HEK293 (cell line): ENCODE measurements around the gene SYNPR.
A peak's percentile ranks its signal among the peaks of the same experiment; 100 is the strongest.

ENCODE experiments used
- BCL11A ChIP-seq: fragments of 450-650 bp; formaldehyde crosslinking; IDR thresholded peaks from 2 replicates; pipeline ENCODE4 v1.5.1; 2016; ENCODE audit warnings: low read depth, missing biosample characterization, missing genetic modification characterization
- KLF8 ChIP-seq: fragments of 450-650 bp; formaldehyde crosslinking; IDR thresholded peaks from 2 replicates; pipeline ENCODE4 v1.5.1; 2016; ENCODE audit warnings: missing biosample characterization, missing genetic modification characterization
- MYNN ChIP-seq: fragments of 450-650 bp; formaldehyde crosslinking; IDR thresholded peaks from 2 replicates; pipeline ENCODE4 v1.5.1; 2016; ENCODE audit warnings: missing biosample characterization, missing genetic modification characterization, borderline replicate concordance
- ZNF274 ChIP-seq, 2 experiments: fragments of 200-500 bp in 1 of 2; fragments of 450-650 bp in 1 of 2; sonication (Bioruptor generic) in 1 of 2; formaldehyde crosslinking in 1 of 2; IDR thresholded peaks; 2 replicates each; pipeline versions ENCODE4 v1.5.1 to v1.6.1; 2014 to 2016; ENCODE audit warnings: borderline replicate concordance in 1 of 2, inconsistent platforms in 1 of 2, low read length in 1 of 2, missing biosample characterization in 1 of 2, missing genetic modification characterization in 1 of 2
- ZNF501 ChIP-seq: fragments of 450-650 bp; formaldehyde crosslinking; IDR thresholded peaks from 2 replicates; pipeline ENCODE4 v1.5.1; 2016; ENCODE audit warnings: missing biosample characterization, missing genetic modification characterization
- ZNF561 ChIP-seq: fragments of 450-650 bp; IDR thresholded peaks from 2 replicates; pipeline ENCODE4 v1.5.1; 2018; ENCODE audit warnings: missing biosample characterization, missing genetic modification characterization, borderline replicate concordance
- ZNF596 ChIP-seq: fragments of 450-650 bp; IDR thresholded peaks from 2 replicates; pipeline ENCODE4 v1.5.0; 2018; ENCODE audit warnings: missing biosample characterization, mild to moderate bottlenecking, missing genetic modification characterization, moderate library complexity
- TF ChIP-seq, protein P1 (sequence below): fragments of 450-650 bp; formaldehyde crosslinking; conservative IDR thresholded peaks from 2 replicates; pipeline ENCODE4 v1.5.1; 2016; ENCODE audit warnings: low read depth, missing biosample characterization, missing genetic modification characterization
- TF ChIP-seq, protein P2 (sequence below): fragments of 450-650 bp; formaldehyde crosslinking; IDR thresholded peaks from 2 replicates; pipeline ENCODE4 v1.5.1; 2016; ENCODE audit warnings: missing biosample characterization, missing genetic modification characterization, borderline replicate concordance
- TF ChIP-seq, protein P3 (sequence below): fragments of 450-650 bp; formaldehyde crosslinking; IDR thresholded peaks from 2 replicates; pipeline ENCODE4 v1.5.1; 2017; ENCODE audit warnings: missing biosample characterization, mild to moderate bottlenecking, missing genetic modification characterization, moderate library complexity
- TF ChIP-seq, protein P4 (sequence below): fragments of 450-650 bp; formaldehyde crosslinking; IDR thresholded peaks from 2 replicates; pipeline ENCODE4 v1.5.1; 2016; ENCODE audit warnings: missing biosample characterization, missing genetic modification characterization
- TF ChIP-seq, protein P5 (sequence below): fragments of 450-650 bp; formaldehyde crosslinking; IDR thresholded peaks from 2 replicates; pipeline ENCODE4 v1.5.1; 2016; ENCODE audit warnings: missing biosample characterization, missing genetic modification characterization

Gene SYNPR

DNA sequence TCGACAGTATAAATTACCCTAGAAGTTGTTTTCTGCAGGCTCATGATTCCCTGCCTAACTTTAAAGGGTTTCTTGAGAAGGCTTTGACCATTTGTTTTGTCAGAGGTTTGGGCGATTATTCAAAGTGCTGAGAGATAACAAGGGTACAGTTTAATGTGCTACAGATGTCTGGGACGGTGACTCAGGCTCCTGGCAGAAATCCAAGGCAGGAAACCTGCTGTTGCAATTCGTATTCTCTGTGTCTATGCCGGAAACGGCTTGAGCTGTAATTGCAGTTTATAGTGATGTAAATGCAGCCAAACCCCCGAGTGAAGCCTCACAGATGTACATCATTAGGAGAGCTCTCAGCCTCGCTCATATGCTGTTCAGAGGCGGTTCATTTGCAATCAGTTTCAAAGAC lies 65.6 kb downstream of the SYNPR start (continued):
- TF ChIP-seq ZNF596 (tag by site-specific recombination) (no peak), MYNN (no peak), ZNF274 (IDR thresholded peaks at IDR 0.05; ENCODE audit: low read length) (no peak), ZNF274 (tag by site-specific recombination; IDR thresholded peaks at IDR 0.05; ENCODE audit: borderline replicate concordance) (no peak), ZNF561 (tag by site-specific recombination) (peak; percentile 38; the same call in 1 of the 2 replicates), ZNF501 (tag by site-specific recombination) (no peak), BCL11A (tag by site-specific recombination) (peak; percentile 72; the same call in 1 of the 2 replicates), KLF8 (tag by site-specific recombination) (peak; percentile 17; the same call in 1 of the 2 replicates)
- TF ChIP-seq, protein P1, sequence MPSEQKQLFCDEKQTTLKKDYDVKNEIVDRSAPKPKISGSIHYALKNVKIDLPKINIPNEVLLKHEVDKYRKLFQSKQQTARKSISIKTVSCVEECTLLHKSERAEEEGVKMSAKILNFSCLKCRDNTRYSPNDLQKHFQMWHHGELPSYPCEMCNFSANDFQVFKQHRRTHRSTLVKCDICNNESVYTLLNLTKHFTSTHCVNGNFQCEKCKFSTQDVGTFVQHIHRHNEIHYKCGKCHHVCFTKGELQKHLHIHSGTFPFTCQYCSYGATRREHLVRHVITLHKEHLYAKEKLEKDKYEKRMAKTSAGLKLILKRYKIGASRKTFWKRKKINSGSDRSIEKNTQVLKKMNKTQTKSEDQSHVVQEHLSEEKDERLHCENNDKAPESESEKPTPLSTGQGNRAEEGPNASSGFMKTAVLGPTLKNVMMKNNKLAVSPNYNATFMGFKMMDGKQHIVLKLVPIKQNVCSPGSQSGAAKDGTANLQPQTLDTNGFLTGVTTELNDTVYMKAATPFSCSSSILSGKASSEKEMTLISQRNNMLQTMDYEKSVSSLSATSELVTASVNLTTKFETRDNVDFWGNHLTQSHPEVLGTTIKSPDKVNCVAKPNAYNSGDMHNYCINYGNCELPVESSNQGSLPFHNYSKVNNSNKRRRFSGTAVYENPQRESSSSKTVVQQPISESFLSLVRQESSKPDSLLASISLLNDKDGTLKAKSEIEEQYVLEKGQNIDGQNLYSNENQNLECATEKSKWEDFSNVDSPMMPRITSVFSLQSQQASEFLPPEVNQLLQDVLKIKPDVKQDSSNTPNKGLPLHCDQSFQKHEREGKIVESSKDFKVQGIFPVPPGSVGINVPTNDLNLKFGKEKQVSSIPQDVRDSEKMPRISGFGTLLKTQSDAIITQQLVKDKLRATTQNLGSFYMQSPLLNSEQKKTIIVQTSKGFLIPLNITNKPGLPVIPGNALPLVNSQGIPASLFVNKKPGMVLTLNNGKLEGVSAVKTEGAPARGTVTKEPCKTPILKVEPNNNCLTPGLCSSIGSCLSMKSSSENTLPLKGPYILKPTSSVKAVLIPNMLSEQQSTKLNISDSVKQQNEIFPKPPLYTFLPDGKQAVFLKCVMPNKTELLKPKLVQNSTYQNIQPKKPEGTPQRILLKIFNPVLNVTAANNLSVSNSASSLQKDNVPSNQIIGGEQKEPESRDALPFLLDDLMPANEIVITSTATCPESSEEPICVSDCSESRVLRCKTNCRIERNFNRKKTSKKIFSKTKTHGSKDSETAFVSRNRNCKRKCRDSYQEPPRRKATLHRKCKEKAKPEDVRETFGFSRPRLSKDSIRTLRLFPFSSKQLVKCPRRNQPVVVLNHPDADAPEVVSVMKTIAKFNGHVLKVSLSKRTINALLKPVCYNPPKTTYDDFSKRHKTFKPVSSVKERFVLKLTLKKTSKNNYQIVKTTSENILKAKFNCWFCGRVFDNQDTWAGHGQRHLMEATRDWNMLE: peak; percentile 58
- TF ChIP-seq, protein P2, sequence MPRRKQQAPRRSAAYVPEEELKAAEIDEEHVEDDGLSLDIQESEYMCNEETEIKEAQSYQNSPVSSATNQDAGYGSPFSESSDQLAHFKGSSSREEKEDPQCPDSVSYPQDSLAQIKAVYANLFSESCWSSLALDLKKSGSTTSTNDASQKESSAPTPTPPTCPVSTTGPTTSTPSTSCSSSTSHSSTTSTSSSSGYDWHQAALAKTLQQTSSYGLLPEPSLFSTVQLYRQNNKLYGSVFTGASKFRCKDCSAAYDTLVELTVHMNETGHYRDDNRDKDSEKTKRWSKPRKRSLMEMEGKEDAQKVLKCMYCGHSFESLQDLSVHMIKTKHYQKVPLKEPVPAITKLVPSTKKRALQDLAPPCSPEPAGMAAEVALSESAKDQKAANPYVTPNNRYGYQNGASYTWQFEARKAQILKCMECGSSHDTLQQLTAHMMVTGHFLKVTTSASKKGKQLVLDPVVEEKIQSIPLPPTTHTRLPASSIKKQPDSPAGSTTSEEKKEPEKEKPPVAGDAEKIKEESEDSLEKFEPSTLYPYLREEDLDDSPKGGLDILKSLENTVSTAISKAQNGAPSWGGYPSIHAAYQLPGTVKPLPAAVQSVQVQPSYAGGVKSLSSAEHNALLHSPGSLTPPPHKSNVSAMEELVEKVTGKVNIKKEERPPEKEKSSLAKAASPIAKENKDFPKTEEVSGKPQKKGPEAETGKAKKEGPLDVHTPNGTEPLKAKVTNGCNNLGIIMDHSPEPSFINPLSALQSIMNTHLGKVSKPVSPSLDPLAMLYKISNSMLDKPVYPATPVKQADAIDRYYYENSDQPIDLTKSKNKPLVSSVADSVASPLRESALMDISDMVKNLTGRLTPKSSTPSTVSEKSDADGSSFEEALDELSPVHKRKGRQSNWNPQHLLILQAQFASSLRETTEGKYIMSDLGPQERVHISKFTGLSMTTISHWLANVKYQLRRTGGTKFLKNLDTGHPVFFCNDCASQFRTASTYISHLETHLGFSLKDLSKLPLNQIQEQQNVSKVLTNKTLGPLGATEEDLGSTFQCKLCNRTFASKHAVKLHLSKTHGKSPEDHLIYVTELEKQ (tag by site-specific recombination): peak; percentile 72; the same call in 1 of the 2 replicates
- TF ChIP-seq, protein P3, sequence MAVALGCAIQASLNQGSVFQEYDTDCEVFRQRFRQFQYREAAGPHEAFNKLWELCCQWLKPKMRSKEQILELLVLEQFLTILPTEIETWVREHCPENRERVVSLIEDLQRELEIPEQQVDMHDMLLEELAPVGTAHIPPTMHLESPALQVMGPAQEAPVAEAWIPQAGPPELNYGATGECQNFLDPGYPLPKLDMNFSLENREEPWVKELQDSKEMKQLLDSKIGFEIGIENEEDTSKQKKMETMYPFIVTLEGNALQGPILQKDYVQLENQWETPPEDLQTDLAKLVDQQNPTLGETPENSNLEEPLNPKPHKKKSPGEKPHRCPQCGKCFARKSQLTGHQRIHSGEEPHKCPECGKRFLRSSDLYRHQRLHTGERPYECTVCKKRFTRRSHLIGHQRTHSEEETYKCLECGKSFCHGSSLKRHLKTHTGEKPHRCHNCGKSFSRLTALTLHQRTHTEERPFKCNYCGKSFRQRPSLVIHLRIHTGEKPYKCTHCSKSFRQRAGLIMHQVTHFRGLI (tag by site-specific recombination): no peak
- TF ChIP-seq, protein P4, sequence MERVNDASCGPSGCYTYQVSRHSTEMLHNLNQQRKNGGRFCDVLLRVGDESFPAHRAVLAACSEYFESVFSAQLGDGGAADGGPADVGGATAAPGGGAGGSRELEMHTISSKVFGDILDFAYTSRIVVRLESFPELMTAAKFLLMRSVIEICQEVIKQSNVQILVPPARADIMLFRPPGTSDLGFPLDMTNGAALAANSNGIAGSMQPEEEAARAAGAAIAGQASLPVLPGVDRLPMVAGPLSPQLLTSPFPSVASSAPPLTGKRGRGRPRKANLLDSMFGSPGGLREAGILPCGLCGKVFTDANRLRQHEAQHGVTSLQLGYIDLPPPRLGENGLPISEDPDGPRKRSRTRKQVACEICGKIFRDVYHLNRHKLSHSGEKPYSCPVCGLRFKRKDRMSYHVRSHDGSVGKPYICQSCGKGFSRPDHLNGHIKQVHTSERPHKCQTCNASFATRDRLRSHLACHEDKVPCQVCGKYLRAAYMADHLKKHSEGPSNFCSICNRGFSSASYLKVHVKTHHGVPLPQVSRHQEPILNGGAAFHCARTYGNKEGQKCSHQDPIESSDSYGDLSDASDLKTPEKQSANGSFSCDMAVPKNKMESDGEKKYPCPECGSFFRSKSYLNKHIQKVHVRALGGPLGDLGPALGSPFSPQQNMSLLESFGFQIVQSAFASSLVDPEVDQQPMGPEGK: peak; percentile 30; the same call in 1 of the 2 replicates
- TF ChIP-seq, protein P5, sequence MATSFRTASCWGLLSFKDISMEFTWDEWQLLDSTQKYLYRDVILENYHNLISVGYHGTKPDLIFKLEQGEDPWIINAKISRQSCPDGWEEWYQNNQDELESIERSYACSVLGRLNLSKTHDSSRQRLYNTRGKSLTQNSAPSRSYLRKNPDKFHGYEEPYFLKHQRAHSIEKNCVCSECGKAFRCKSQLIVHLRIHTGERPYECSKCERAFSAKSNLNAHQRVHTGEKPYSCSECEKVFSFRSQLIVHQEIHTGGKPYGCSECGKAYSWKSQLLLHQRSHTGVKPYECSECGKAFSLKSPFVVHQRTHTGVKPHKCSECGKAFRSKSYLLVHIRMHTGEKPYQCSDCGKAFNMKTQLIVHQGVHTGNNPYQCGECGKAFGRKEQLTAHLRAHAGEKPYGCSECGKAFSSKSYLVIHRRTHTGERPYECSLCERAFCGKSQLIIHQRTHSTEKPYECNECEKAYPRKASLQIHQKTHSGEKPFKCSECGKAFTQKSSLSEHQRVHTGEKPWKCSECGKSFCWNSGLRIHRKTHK (tag by site-specific recombination): no peak
- TF ChIP-seq, all 188 proteins: peak for 37
